HG02884 (cell line): ENCODE data around the gene SERTAD2.

Experiments
- ATAC-seq: cut with Tn5 transposase; IDR thresholded peaks from one replicate; pipeline ENCODE4 v1.9.1; 2021; ENCODE audit warnings: mild to moderate bottlenecking, moderate library complexity; ENCODE audit not compliant: unreplicated experiment

SERTAD2 gene, protein sequence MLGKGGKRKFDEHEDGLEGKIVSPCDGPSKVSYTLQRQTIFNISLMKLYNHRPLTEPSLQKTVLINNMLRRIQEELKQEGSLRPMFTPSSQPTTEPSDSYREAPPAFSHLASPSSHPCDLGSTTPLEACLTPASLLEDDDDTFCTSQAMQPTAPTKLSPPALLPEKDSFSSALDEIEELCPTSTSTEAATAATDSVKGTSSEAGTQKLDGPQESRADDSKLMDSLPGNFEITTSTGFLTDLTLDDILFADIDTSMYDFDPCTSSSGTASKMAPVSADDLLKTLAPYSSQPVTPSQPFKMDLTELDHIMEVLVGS

DNA sequence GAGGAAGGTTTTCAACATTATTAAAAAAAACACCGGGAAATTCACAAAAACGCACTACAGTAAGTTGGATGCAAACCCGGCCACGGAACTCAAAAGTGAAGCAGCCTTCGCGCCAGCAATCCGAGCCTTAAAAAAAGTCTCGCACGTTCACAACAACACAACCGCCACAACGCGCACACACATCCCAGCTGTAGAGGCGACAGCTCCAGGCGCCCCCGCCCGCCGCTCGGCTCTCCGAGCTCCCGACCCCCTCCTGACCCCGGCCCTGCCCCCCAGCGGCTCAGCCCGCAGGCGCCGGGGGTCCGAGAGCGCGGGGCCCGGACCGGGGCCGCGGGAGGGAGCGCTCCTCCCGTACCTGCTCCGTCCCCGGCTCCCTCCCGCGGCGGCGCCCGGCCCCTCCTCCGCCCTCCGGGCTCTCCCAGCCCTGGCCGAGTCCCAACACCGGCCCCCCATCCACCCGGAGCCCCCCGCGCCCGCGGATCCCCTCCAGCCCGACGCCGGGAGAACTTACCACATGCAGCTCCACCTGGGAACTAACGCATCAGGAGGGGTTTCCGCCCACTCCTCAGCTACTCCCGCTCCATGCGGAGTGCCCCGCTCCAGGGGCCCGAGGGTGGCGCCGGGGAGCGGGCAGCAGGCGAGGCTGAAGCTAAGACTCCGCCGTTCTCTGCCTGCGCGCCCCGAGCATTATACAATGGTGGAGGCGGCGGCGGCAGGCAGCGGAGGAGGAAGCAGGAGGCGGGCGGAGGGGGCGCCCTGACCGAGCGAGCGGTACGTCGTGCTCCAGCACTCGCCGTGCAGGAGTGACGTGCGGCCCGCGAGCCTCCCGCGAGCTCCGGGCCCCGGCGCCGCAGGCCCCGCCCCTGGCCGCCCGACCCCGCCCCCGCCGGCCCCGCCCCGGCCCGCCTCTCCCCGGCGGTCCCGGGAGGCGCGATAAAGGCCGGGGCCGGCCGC lies at the start of gene SERTAD2:
SERTAD2 (minus strand) TSS at position 805 of the 954 bp plus-strand sequence. CDS start 17,042 bp downstream, outside the sequence.
- peak; percentile 64 for ATAC-seq

DNA sequence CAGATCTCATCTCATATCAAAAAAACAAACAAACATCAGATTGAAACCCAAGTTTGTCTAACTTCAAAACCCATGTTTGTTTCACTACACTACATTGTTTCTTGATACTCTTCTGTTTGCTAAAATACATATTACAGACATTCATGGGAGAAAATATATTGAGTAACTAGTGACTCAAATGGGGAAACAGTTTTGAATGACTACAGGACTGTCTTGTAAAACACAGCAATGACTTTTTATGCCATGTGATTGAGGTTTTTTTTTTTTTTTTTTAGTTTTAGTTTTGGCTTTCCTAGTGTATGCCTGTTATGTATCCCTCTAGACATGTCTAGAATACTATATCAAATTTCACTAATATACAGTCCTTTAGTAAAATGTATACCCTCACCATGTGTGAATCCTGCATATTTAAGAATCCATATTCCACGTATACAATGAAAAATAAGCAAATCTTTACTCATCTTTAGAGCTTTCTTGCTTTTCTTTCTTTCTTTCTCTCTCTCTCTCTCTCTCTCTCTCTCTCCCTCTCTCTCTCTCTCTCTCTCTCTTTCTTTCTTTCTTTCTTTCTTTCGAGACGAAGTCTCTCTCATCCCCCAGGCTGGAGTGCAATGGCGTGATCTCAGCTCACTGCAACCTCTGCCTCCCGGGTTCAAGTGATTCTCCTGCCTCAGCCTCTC lies 46.6 kb upstream of the SERTAD2 start:
- peak; percentile 42 for ATAC-seq

DNA sequence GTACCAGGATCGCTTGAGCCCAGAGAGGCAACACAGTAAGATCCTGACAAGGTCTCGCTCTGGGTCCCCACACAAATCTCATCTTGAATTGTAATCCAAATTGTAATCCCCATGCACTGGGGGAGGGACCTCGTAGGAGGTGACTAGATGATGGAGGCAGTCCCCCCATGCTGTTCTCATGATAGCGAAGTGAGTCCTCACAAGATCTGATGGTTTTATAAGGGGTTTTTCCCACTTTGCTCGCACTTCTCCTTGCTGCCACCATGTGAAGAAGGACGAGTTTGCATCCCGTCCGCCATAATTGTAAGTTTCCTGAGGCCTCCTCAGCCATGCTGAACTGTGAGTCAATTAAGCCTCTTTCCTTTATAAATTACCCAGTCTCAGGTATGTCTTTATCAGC lies 46.0 kb upstream of the SERTAD2 start:
- peak; percentile 3 for ATAC-seq

DNA sequence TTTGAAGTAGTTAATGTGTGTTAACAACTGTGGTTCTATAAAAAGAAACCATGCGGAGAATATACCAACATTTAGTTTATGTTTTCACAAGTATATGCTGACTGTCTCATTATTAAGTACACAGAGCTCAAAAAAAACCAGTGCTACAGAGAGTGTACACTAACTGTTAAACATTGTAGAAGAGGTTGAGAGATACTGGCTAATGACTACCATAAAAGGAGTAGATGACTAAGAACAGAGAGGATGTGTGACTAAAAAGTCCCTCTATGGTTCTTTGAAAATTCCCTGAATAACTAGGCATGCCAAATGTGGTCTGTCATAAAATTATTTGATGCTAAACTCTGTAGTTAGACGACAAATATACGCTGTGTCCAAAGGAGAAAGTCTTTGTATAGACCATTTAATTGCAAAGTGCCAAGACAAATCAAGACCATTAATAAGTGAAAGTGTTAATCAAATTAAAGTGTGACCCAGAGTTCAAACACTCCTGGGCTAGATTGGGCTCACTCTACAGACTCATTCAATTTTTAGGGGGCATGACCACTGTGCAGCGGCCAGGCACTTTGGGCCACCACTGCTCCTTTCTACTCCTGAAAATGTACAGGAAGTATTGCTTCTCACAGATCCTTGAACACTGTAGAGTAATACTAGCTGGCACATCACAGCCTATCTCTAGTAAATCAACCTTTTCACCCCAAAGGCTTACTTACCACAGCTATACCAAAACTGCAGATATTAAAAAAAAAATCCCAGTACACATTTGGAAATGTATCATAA lies 45.1 kb upstream of the SERTAD2 start:
- ATAC-seq, result peak; percentile 91

DNA sequence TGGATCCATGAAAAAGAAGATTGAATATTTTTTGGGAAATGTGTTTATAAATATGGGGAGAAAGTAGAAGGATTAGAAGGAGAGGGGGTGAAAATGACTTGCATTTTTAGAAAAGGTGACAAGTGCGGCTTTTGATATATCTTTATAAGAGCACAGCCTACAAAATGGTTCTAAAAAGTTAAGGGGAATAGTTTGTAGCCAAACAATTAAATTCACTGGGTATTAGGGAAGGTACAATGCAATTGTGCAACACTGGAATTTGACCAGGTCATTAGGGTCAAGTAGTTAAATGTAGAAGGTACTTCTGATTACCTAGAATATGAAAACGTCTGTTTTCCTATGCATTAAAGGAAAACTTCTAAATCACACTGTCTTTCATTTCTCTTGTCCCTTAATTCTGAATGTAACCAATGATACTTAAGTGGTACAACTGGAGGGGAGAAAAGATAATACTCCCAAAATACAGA lies 44.5 kb upstream of the SERTAD2 start:
- no peak for ATAC-seq

DNA sequence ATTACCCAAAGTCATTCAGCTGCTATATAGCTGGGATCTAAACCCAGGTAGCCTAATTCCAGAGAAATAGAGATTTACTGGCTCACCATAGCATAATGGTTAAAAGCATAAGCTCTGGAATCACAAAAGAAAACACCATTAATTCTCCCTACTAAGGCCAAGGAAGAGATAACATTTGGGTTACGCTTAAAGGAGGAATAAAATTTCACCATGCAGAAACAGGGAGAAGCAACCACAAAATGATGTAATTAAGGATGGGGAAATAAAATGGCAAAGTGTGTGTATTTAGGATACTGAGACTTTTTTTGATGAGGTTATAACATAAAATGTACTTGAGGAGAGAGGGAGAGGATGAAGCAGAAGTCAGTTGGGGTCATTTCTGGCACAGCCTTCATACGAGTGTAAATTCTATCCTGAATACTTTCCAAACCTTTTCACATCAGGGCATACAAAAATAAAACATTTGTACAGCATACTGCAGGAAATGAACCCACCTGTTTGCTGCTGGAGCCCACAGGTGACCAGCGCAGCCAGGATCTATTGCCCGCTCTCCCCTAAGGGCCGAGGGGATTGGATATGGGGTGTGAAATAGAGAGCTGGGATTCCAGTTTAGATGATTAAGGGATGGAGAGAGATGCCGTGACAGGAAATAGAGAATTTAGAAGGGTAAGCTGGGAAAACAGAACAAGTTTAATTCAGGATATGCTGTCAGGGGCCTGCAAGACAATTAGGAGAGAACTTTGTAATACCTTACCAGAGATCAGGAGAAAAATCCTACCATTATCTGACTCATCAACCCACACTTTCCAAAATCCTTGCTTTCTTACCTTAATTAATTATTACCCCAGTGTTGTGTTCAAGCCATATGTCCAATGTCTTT lies 43.8 kb upstream of the SERTAD2 start:
- ATAC-seq, result no peak

DNA sequence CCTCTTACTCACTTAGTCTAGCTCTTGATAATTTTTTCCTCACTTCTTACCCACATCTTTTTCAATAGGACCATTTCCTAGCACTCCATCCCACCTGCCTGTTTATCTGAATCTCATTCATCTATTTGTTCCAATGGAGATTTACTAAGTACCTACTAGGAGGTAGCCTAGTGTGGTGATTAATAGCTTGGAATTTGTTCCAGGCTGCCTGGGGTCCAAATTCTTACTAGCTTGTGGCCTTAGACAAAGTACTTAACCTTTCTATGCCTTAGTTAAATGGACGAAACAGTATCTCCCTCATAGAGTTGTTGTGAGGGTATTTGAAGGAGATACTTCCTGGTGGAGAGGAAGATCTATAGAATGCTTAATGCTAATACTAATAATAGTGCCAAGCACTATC lies 42.9 kb upstream of the SERTAD2 start:
- ATAC-seq, result no peak

DNA sequence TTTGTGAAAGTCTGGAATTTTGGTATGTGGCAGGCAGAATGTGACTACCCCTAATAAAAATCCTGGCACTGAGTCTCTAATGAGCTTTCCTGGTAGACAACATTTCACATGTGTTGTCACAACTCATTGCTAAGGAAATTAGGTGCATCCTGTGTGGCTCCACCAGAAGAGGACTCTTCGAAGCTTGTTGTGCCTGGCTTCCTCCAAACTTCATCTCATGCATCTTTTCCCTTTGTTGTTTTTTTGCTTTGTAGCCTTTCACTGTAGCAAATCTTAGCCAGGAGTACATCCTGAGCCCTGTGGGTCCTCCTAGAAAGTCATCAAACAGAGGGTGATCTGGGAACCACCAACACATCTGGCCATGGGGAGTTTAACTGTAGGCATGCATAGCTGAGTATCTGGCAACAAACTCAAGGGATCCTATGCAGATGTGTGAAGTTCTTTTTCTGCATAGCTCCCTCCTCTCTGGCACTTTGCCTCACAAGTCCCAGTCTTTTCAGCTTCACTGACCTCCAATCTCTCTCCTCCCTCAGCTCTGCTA lies 42.1 kb upstream of the SERTAD2 start:
- ATAC-seq, result no peak

DNA sequence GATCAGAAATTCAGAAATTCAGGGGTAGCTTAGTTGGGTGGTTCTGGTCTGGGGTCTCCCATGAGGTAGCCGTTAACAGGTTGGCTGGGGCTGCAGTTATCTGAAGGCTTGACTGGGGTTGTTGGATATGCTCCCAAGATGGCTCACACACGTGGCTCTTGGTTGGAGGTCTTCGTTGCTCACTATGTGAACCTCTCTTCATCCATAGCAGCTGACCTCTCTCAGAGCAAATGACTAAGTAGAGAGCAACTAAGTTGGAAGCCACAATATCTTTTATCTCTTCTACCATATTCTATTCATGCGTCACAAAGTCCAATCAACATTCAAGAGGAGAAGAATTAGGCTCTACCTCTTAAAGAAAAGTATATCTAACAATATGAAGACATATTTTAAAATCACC lies 38.7 kb upstream of the SERTAD2 start:
- ATAC-seq, result no peak

DNA sequence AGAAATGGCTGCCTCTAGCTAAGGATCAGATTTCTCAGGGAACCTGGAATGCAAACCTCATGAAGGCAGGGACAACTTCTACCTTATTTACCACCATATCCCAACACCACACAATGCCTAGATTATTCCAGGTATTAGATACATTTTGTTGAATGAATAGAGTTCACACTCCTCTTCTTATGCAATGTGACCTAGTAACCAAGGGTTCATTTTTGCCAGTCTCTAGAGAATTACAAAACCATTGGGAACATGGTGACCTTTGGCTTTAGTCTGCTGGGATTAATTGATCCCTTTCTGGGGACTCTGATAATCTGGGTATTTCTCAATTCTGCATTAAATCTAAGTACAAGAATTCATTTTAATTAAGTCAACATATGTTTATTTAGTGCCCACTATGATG lies 35.2 kb upstream of the SERTAD2 start:
- no peak for ATAC-seq

DNA sequence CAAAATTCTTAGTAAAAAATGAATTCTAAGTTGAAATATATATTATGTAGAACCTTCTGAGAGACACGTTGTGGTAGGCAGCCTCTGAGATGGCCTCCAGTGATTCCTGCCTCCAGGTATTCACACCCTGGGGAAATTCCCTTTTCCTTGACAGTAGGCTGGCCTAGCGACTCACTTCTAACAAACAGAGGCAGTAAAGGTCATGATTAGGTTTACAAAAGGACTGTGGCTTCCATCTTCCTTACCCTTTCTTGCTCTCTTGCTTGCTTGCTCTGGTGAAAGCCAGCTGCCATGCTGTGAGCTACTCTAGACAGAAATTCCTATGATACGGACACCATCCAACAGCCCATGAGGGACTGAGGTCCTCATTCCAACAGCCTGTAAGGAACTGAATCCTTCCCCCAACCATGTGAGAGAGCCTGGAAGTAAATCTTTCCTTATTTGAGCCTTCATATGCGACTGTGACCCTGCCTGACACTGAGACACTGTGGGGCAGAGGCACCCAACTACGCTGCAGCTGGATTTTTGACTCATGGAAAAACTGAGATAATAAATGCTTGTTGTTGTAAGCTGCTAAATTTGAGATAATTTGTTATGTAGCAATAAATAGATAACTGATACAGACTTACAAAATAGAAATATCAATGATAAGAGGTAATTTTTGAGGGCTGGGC lies 32.7 kb upstream of the SERTAD2 start:
- ATAC-seq, result no peak

DNA sequence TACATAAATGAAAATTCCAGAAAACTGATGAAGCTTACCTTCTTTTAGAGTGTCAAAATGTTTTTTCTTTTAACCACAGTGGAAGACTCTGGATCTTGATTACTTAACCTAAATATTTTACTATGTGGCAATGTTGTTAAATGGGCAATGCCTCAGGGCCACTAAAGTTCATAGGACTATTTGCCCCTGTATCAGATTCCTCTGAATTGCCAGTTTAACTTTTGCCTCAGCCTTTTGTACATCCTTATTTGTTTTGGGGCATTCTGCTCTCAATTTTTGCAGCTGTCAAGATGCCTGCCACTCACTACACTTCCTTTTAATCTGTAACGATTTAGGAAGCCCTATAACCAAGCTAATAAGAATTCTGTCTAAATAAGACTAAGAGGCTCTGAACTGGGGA lies 31.7 kb upstream of the SERTAD2 start:
- ATAC-seq, result no peak

DNA sequence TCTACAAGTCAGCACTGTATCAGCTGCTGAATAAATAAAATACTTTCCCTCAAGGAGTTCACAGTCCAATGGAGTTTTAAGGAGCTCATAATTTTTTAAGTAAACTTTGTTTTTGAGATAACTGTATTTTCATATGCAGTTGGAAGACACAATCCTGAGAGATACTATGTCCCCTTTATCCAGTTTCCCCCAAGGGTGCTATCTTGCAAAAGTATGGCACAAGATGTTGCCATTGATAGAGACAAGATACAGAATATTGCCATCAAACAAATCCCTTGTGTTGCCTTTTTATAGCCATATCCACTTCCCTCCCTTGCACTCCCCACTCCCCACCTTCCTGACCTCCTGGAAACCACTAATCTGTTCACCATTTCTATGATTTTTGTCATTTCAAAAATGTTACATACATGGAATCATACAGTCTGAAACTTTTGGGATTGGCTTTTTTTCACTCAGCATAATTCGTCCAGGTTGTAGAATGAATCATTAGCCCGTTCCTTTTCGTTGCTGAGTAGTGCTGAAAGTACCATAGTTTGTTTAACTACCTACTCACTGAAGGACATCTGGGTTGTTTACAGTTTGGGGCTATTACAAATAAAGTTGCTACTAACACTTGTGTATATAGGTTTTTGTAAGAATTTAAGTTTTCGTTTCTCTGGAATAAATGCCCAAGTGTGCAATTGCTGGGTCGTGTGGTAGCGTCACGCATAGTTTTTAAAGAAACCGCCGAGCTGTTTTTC lies 30.2 kb upstream of the SERTAD2 start:
- ATAC-seq, result no peak

DNA sequence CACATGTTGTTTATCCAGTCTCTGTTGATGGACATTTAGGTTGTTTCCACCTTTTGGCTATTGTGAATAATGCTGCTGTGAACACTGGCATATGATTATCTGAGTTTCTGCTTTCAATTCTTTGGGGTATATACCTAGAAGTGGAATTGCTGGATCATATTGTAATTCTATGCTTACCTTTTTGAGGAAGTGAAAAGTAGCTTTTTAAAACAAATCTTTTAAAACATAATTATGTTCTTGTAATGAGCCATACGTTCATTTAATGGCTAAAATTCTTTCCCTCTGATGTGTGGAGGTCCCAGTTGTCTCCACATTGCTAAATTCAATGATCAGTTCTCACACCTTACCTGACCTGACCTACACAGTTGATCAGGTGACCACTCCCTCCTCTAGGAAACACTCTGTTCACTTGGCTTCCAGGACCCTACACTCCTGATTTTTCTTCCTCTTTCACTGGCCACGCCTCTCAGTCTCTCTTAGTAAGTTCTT lies 27.8 kb upstream of the SERTAD2 start:
- peak; percentile 31 for ATAC-seq

DNA sequence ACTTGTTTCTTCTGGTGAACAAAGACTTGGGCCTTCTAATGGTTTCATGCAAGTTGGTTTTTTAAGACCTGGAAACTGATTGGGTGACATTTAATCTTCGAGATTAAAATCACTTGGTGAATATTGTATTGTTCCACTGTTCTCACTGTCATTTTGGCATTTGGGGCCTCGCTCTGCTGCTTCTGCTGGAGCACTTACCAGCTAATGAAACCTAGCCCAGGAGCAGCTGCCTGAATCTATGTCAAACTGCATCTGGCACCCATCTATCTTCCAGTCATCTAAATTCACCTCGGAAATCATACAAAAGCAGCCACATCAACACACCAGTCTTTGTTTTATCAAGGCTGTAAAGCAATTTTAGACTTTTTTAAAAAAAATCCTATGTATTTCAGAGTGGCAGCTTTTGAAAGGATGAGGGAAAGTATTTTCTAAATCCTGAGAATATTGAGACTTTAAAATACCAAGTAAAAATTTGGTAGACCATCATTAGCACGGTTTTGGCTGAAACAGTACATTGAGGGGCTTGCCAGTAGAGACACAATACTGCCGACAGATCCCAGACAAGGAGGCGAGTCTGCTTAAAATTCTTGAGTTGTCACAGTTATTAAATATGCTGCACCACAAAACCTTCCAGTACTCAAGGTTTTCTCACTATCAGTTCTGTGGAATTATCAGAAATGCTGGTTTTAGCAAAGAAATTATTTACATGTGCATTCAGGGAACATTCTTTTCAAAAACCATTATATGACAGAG lies 26.1 kb upstream of the SERTAD2 start:
- ATAC-seq, result no peak

DNA sequence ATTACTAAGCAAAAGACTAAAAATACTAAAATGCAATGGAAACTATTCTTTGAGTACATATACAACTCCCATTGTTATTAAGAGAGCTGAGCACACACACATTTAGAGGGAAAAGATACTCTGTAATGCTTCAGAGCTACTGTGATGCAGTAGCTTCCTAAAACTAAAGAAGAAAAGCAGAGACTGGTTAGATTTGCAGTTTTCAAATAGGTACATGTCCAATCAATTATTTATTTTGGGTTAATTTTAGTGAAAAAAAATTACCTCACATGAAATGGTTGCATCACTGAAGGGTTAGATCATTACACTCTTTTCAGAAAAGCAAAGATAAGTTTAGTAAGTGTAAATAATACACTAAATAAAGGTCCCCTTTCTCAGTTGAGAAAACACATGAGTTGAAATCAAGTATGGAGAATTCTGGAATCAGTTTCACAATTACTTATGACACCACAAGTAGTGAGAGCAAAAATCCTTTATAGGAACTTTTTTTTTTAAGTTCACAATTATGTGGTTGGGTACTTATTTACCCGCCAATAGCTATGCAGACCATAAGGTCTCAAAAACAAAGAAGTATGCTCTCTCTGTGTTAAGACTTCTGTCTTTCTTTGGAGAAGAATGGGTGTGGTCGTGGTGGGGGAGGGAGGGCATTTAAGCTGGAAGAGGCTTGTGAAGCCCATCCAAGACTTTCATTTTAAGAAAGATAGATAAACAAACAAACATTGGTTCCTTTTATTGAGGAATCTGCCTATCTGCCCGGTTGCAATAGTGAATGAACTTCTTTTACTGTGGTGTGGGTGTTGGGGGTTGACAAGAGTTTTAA lies 25.3 kb upstream of the SERTAD2 start:
- no peak for ATAC-seq
